GM12878 (cell line): ENCODE data around the gene TTLL11. TPM values are rescaled to one million over a fixed set of nuclear protein-coding genes. Genes with fewer than 3 reads are reported as not detected.

Experiments
- ATAC-seq: fragments of 200-7000 bp; cut with Tn5 transposase; 3 replicates; pipeline ENCODE4 v1.9.1; 2020; ENCODE audit warnings: mild to moderate bottlenecking, moderate library complexity
- BruUV-seq: library from RNA; stranded (reverse); fragments of 400-500 nt; replicated peaks from 2 replicates; lab custom pipeline; 2021; lab: Mats Ljungman, UMichigan
- CTCF ChIA-PET: fragments of 300-600 bp; sonication (Branson Sonifier 250); formaldehyde crosslinking; extraction: SDS; loops from one replicate; lab custom pipeline; 2021; ENCODE audit warnings: inconsistent platforms; lab: Yijun Ruan, JAX
- POLR2A ChIA-PET: fragments of 350-600 bp; formaldehyde crosslinking; extraction: SDS; loops from one replicate; lab custom pipeline; 2021; ENCODE audit warnings: inconsistent platforms; lab: Charles Lee
- RAD21 ChIA-PET: fragments of 300-600 bp; sonication (Branson Sonifier 250); formaldehyde crosslinking; loops from one replicate; lab custom pipeline; 2023; ENCODE audit warnings: antibody characterized with exemption; ENCODE audit not compliant: unreplicated experiment; lab: Charles Lee
- SMC1A ChIA-PET: fragments of 300-600 bp; sonication (Branson Sonifier 250); formaldehyde crosslinking; loops from one replicate; lab custom pipeline; 2023; ENCODE audit not compliant: unreplicated experiment, uncharacterized antibody; lab: Charles Lee
- DNase-seq: peaks from one replicate; pipeline ENCODE4 v3.0.0-alpha.2; 2011; ENCODE audit warnings: low read depth, low spot score
- FAIRE-seq: peaks from 3 replicates; lab custom pipeline; 2011; peaks lifted over from hg19 to GRCh38; lab: Jason Lieb, UNC
- H2AFZ ChIP-seq: 2 replicates; pipeline ENCODE4 v1.6.0; 2011; ENCODE audit warnings: low read depth, low read length, control low read depth; ENCODE audit not compliant: control insufficient read depth
- H3K27ac ChIP-seq: 2 replicates; pipeline ENCODE4 v1.5.1; 2011; ENCODE audit warnings: control low read depth; ENCODE audit not compliant: control insufficient read depth, insufficient read depth
- H3K27me3 ChIP-seq, 2 experiments: replicated peaks in 1 of 2; 2 replicates each; pipeline versions ENCODE4 v1.6.0 to v1.6.1; 2011; ENCODE audit warnings: low read length in 1 of 2; ENCODE audit not compliant: control insufficient read depth in 2 of 2, insufficient read depth in 2 of 2
- H3K36me3 ChIP-seq, 2 experiments: 2 replicates each; pipeline ENCODE4 v1.5.1; 2011; ENCODE audit warnings: low read length in 1 of 2; ENCODE audit not compliant: control insufficient read depth in 2 of 2, insufficient read depth in 2 of 2
- H3K4me1 ChIP-seq: 2 replicates; pipeline ENCODE4 v1.6.1; 2011; ENCODE audit warnings: mild to moderate bottlenecking, low read length, moderate library complexity, mixed read lengths; ENCODE audit not compliant: control insufficient read depth, insufficient read depth
- H3K4me2 ChIP-seq: 2 replicates; pipeline ENCODE4 v1.6.0; 2011; ENCODE audit warnings: control low read depth; ENCODE audit not compliant: control insufficient read depth, insufficient read depth
- H3K4me3 ChIP-seq: fragments of 200-600 bp; sonication (generic); 2 replicates; pipeline ENCODE4 v1.5.1; 2016
- H3K79me2 ChIP-seq: 2 replicates; pipeline ENCODE4 v1.6.0; 2011; ENCODE audit warnings: low read length; ENCODE audit not compliant: control insufficient read depth, insufficient read depth
- H3K9ac ChIP-seq: 2 replicates; pipeline ENCODE4 v1.8.0; 2011; ENCODE audit warnings: low read length, control low read depth, mixed read lengths; ENCODE audit not compliant: control insufficient read depth, insufficient read depth
- H3K9me3 ChIP-seq: replicated peaks from 3 replicates; pipeline ENCODE4 v1.5.1; 2011; ENCODE audit warnings: mild to moderate bottlenecking, low read length; ENCODE audit not compliant: control insufficient read depth, insufficient read depth
- H4K20me1 ChIP-seq: 2 replicates; pipeline ENCODE4 v1.6.0; 2011; ENCODE audit not compliant: control insufficient read depth, insufficient read depth
- CBX3 ChIP-seq: fragments of 200-600 bp; sonication (generic); IDR thresholded peaks from 2 replicates; pipeline ENCODE4 v1.6.1; 2016; ENCODE audit warnings: low read depth, borderline replicate concordance
- CREM ChIP-seq: IDR thresholded peaks from 2 replicates; pipeline ENCODE4 v1.6.1; 2014; ENCODE audit warnings: antibody characterized with exemption, low read depth
- GATAD2B ChIP-seq: fragments of 450-650 bp; conservative IDR thresholded peaks from 2 replicates; pipeline ENCODE4 v1.6.1; 2017; ENCODE audit warnings: low read depth, mild to moderate bottlenecking, moderate library complexity
- MXI1 ChIP-seq: fragments of 150-350 bp; IDR thresholded peaks from 2 replicates; pipeline ENCODE4 v1.6.1; 2011; ENCODE audit warnings: low read depth, mild to moderate bottlenecking, inconsistent platforms, low read length, improper control_type of control experiment
- MYC ChIP-seq: IDR thresholded peaks from 2 replicates; pipeline ENCODE4 v1.6.1; 2011; ENCODE audit warnings: mild to moderate bottlenecking, low read length, moderate library complexity, inconsistent platforms; ENCODE audit not compliant: insufficient read depth, insufficient replicate concordance, insufficient read length, severe bottlenecking
- POLR2A ChIP-seq: IDR thresholded peaks from 2 replicates; pipeline ENCODE4 v1.6.1; 2011; ENCODE audit warnings: low read depth, mild to moderate bottlenecking, low read length
- POLR2AphosphoS5 ChIP-seq: IDR thresholded peaks from 2 replicates; pipeline ENCODE4 v1.6.1; 2011; ENCODE audit warnings: mild to moderate bottlenecking, low read length, inconsistent platforms
- POU2F2 ChIP-seq: IDR thresholded peaks from 3 replicates; pipeline ENCODE4 v1.6.1; 2011; ENCODE audit warnings: low read depth, mild to moderate bottlenecking, low read length, borderline replicate concordance
- RCOR1 ChIP-seq: conservative IDR thresholded peaks from 2 replicates; pipeline ENCODE4 v1.6.1; 2012; ENCODE audit warnings: low read depth, low read length, improper control_type of control experiment
- STAT3 ChIP-seq: IDR thresholded peaks from 2 replicates; pipeline ENCODE4 v1.6.1; 2011; ENCODE audit warnings: low read depth, low read length, improper control_type of control experiment
- ZNF384 ChIP-seq: IDR thresholded peaks from 2 replicates; pipeline ENCODE4 v1.6.1; 2012; ENCODE audit warnings: low read depth, mild to moderate bottlenecking, low read length, improper control_type of control experiment, borderline replicate concordance
- WGBS: methylation state at CpG from one replicate; pipeline ENCODE4 v1.1.6; 2016; ENCODE audit warnings: low lambda C conversion rate; ENCODE audit not compliant: insufficient replicate concordance, insufficient coverage; ENCODE audit errors: missing lambda C conversion rate; 5-methylcytosine and 5-hydroxymethylcytosine counted together
- in situ Hi-C: fragments of 300-500 bp; cut with MboI; formaldehyde crosslinking; loops from 9 replicates; pipeline ENCODE4 v1.14.3; 2018; ENCODE audit warnings: mixed read lengths
- intact Hi-C: fragments of 100-400 bp; cut with micrococcal nuclease; formaldehyde crosslinking; loops from one replicate; pipeline ENCODE4 v1.14.2; 2022; ENCODE audit not compliant: unreplicated experiment
- polyA plus RNA-seq, 11 experiments: library from polyadenylated mRNA; depleted of rRNA in 4 of 11; unstranded in 6 of 11; stranded (reverse) in 5 of 11; fragments of >200 nt; fragmentation: Nextera tagmentation in 4 of 11; fragmentation: Illumina TruSeq in 1 of 11; extraction: Ambion mirVana in 4 of 11; extraction: Trizol in 1 of 11; gene quantifications; 1 replicate in 1 of 11; 2 replicates in 10 of 11; pipeline versions ENCODE4 v1.2.1 to v1.2.3, GENCODE V29; 2011 to 2016; ENCODE audit warnings: inconsistent platforms in 2 of 11, missing spikeins in 2 of 11, low read depth in 1 of 11
- total RNA-seq, 4 experiments: library from RNA; depleted of rRNA in 3 of 4; stranded (reverse); fragments of >200 nt in 3 of 4; fragmentation: Illumina TruSeq in 1 of 4; extraction: Trizol in 1 of 4; gene quantifications; 2 replicates each; pipeline versions ENCODE4 v1.2.1 to v1.2.3, GENCODE V29; 2013 to 2021
- TF ChIP-seq, protein P1 (sequence below): fragments of 450-650 bp; formaldehyde crosslinking; IDR thresholded peaks from 2 replicates; pipeline ENCODE4 v1.4.0; 2020; ENCODE audit warnings: mild to moderate bottlenecking, moderate library complexity
- TF ChIP-seq, protein P2 (sequence below): IDR thresholded peaks from 2 replicates; pipeline ENCODE4 v1.6.1; 2012; ENCODE audit warnings: low read depth, low read length, improper control_type of control experiment

The TTLL11 gene
- total and polyA plus RNA-seq, 10 of the 15 experiments (the other 5 are each of a cell fraction or from before 2014, with no cell fraction given), result 1.2 to 3.7 (median 2.9) TPM

DNA sequence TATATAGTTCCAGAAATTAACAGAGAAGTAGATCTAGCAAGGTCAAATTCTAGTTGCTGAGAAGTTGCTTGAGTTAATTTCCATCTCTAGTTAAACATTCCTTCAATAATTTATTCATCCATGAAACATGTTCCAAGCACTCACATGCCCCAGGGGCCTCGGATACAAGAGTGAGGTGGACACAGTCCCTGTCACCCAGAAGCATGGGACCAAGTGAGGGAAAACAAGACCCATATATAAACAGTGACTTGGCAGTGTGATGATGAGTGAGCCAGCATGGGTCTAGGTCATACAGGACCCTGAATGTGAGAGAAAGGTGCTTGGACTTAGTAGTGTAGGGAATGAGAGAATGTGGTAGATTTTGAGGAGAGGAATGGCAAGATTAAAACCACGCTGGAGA lies 216.9 kb downstream of the TTLL11 start:
- Histone ChIP-seq H3K27me3 (no peaks in the 10 kb centered on the region; a peak in 1 of 4 replicates), H3K9ac (no peak overlapping the region), H3K4me2 (no peak overlapping the region), H3K4me1 (no peaks in the 10 kb centered on the region), H4K20me1 (no peaks in the 10 kb centered on the region), H2AFZ (no peak overlapping the region), H3K4me3 (no peak overlapping the region), H3K36me3 (no peaks in the 10 kb centered on the region), H3K79me2 (no peaks in the 10 kb centered on the region), H3K27ac (no peak overlapping the region), H3K9me3 (no peaks in the 10 kb centered on the region)
- SMC1A ChIA-PET, result no interaction called here
- no peak for ATAC-seq
- 0% methylated on average over 2 of the region's 2 CpGs for WGBS
- TF ChIP-seq STAT3, result no peak
- TF ChIP-seq RCOR1, result no peak
- no peak for TF ChIP-seq MYC
- TF ChIP-seq MXI1, result no peak
- TF ChIP-seq GATAD2B, result no peak
- TF ChIP-seq POU2F2, result no peak
- TF ChIP-seq CBX3, result no peak
- in situ Hi-C loops (no loop called here), intact Hi-C loops (no loop called here)
- DNase-seq, result no peak
- FAIRE-seq, result no peak
- BruUV-seq, result no TSS peak
- RAD21 ChIA-PET, result no interaction called here
- POLR2A ChIA-PET, result no interaction called here
- CTCF ChIA-PET, result no interaction called here

DNA sequence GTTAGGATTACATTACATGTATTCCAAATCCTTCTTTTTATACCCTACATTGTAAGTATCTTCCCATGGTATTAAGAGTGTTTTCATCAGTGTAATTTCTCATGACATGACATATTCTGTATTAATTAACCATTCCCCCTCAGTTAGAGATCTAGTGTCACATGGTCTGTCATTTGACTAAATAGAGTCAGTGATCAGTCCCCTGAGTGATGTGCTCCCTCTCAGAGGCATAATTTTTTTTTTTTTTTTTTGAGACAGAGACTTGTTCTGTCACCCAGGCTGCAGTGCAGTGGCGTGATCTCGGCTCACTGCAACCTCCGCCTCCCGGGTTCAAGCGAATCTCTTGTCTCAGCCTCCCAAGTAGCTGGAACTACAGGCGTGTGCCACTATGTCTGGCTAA lies 218.6 kb downstream of the TTLL11 start:
- no peak for FAIRE-seq
- WGBS, result 20% methylated on average over 1 of the region's 6 CpGs
- ChIA-PET RAD21 (no interaction called here), CTCF (interaction anchor here (0.7 kb wide), 1 partner anchor 1846 kb away, joined by 4 read pairs; no protein-coding TSS in a partner anchor), POLR2A (no interaction called here), SMC1A (no interaction called here)
- H3K4me2 ChIP-seq, result no peak overlapping the region
- intact Hi-C loops, result no loop called here
- no peaks in the 10 kb centered on the region for H3K79me2 ChIP-seq
- no peak for ATAC-seq
- H3K27me3 ChIP-seq, result no peaks in the 10 kb centered on the region; a peak in 1 of 4 replicates
- no peak for DNase-seq
- H3K9me3 ChIP-seq, result no peaks in the 10 kb centered on the region
- H2AFZ ChIP-seq, result no peak overlapping the region
- H3K27ac ChIP-seq, result no peak overlapping the region
- no peaks in the 10 kb centered on the region for H4K20me1 ChIP-seq
- BruUV-seq, result no TSS peak
- no peak overlapping the region for H3K4me3 ChIP-seq
- no peaks in the 10 kb centered on the region for H3K36me3 ChIP-seq
- no peaks in the 10 kb centered on the region for H3K4me1 ChIP-seq
- in situ Hi-C loops, result no loop called here
- no peak overlapping the region for H3K9ac ChIP-seq
- TF ChIP-seq, protein P1, sequence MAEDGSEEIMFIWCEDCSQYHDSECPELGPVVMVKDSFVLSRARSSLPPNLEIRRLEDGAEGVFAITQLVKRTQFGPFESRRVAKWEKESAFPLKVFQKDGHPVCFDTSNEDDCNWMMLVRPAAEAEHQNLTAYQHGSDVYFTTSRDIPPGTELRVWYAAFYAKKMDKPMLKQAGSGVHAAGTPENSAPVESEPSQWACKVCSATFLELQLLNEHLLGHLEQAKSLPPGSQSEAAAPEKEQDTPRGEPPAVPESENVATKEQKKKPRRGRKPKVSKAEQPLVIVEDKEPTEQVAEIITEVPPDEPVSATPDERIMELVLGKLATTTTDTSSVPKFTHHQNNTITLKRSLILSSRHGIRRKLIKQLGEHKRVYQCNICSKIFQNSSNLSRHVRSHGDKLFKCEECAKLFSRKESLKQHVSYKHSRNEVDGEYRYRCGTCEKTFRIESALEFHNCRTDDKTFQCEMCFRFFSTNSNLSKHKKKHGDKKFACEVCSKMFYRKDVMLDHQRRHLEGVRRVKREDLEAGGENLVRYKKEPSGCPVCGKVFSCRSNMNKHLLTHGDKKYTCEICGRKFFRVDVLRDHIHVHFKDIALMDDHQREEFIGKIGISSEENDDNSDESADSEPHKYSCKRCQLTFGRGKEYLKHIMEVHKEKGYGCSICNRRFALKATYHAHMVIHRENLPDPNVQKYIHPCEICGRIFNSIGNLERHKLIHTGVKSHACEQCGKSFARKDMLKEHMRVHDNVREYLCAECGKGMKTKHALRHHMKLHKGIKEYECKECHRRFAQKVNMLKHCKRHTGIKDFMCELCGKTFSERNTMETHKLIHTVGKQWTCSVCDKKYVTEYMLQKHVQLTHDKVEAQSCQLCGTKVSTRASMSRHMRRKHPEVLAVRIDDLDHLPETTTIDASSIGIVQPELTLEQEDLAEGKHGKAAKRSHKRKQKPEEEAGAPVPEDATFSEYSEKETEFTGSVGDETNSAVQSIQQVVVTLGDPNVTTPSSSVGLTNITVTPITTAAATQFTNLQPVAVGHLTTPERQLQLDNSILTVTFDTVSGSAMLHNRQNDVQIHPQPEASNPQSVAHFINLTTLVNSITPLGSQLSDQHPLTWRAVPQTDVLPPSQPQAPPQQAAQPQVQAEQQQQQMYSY (CRISPR knock-in tag), result no peak
- TF ChIP-seq, protein P2, sequence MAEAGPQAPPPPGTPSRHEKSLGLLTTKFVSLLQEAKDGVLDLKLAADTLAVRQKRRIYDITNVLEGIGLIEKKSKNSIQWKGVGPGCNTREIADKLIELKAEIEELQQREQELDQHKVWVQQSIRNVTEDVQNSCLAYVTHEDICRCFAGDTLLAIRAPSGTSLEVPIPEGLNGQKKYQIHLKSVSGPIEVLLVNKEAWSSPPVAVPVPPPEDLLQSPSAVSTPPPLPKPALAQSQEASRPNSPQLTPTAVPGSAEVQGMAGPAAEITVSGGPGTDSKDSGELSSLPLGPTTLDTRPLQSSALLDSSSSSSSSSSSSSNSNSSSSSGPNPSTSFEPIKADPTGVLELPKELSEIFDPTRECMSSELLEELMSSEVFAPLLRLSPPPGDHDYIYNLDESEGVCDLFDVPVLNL, result no peak
- no peak for TF ChIP-seq POLR2AphosphoS5
- TF ChIP-seq CREM, result no peak
- TF ChIP-seq POLR2A, result no peak
- no peak for TF ChIP-seq ZNF384
